GM12873 (cell line): ENCODE data around the gene PGA3.

ENCODE experiments used
- CTCF ChIP-seq: IDR thresholded peaks from 2 replicates; pipeline ENCODE4 v1.5.1; 2012; ENCODE audit warnings: low read depth, mild to moderate bottlenecking, moderate library complexity, low read length, control low read depth; ENCODE audit not compliant: insufficient read depth; ENCODE audit errors: missing control alignments

Gene PGA3

GRCh38 chr11:61168042-61168688 lies 35.1 kb upstream of the PGA3 start:
- TF ChIP-seq CTCF: no peak

- no peak for TF ChIP-seq CTCF
Observed at GRCh38 chr11:61168800-61169199, 34.5 kb upstream of the PGA3 start.

- TF ChIP-seq CTCF: no peak
Observed at GRCh38 chr11:61170566-61170965, 32.7 kb upstream of the PGA3 start.

GRCh38 chr11:61171907-61172306 lies 31.4 kb upstream of the PGA3 start:
- TF ChIP-seq CTCF: no peak

GRCh38 chr11:61172356-61172755 lies 31.0 kb upstream of the PGA3 start:
- TF ChIP-seq CTCF: no peak

- TF ChIP-seq CTCF: no peak
Observed at GRCh38 chr11:61172888-61173287, 30.4 kb upstream of the PGA3 start.

GRCh38 chr11:61173456-61173855 lies 29.9 kb upstream of the PGA3 start:
- no peak for TF ChIP-seq CTCF
